Daoy (cell line): ENCODE measurements around the gene NFATC1. TPM values are rescaled to one million over a fixed set of nuclear protein-coding genes. Genes with fewer than 3 reads are reported as not detected.

ENCODE experiments used
- DNase-seq: peaks from one replicate; pipeline ENCODE4 v3.0.0-alpha.2; 2015; ENCODE audit warnings: low read depth
- total RNA-seq: library from RNA; depleted of rRNA; stranded (reverse); fragments of >200 nt; shearing (Covaris generic); gene quantifications from 2 replicates; pipeline ENCODE4 v1.2.3, GENCODE V29; 2014

Gene NFATC1
- total RNA-seq, 1 experiment from 2014 or later = 1.5 TPM

DNA sequence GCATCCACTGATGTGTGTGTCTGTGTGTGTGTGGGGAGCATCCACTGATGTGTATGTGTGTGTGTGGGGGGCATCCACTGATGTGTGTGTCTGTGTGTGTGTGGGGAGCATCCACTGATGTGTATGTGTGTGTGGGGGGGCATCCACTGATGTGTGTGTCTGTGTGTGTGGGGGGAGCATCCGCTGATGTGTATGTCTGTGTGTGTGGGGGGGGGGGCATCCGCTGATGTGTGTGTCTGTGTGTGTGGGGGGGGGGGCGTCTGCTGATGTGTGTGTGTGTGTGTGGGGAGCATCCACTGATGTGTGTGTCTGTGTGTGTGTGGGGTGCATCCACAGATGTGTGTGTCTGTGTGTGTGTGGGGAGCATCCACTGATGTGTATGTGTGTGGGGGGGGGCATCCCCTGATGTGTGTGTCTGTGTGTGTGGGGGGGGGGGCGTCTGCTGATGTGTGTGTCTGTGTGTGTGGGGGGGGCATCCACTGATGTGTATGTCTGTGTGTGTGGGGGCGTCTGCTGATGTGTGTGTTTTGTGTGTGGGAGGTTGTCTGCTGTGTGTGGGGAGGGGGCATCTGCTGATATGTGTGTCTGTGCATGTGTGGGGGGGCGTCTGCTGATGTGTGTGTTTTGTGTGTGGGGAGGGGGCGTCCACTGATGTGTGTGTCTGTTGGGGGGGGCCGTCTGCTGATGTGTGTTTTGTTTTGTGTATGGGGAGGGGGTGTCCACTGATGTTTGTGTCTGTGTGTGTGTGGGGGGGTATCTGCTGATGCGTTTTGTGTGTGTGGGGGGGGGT is 125.9 kb downstream of the NFATC1 start:
- DNase-seq = no peak

DNA sequence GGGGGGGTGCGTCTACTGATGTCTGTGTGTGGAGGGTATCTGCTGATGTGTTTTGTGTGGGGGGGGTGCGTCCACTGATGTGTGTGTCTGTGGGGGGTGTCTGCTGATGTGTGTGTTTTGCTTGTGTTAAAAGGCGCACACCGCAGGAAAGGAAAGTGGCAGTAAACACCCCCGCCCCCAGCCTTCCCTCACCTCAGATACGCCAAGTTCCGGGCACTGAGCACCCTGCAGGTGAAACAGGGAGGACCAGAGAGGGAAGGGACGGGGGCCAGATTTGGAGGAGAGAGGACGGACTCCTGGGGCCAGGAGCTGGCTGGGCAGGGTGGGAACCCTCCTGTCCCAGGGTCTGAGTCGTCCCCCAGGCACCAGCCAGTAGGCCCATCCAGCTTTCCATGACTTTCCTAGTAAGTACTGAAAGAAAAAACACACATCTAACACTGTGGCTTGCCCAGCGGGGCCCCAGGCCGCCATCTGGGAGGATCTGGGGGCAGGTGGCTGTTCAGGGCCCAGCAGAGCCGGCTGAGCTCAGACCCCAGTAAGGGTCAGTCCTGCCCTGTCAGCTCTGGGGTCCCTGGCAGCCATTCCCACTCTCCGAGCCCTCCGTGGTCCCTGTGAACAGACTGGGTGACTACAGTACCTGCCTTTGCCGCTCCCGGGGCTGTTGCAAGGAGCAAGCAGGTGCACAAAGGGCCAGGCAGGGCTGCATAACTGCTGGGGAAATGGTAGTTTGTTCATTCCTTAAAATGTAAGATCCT is 126.9 kb downstream of the NFATC1 start:
- DNase-seq = no peak

DNA sequence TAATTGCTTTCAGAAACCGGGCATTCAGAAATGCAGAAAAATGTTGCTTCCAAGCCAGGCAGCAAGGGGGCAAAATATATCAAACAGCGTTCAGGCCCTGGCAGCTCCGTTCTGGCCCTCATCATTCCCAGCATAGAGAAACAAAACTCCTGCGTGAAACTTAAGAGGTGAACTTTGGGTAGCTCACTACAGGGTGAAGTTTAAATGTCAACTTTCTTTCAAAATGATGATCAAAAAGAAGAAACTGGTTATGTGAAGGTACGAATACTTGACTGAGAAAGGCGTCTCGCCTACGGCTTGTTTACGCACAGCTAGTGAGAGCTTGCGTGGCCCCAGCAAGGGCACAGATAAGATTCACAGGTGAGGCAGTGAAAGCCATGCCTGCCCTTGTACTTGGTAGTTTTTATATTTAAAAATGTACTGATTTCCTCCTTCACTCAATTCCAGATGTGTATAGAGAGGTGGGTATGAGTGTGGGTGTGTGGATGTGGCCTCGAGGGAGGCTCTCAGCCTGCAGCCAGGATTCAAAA is 127.5 kb downstream of the NFATC1 start:
- DNase-seq = no peak

DNA sequence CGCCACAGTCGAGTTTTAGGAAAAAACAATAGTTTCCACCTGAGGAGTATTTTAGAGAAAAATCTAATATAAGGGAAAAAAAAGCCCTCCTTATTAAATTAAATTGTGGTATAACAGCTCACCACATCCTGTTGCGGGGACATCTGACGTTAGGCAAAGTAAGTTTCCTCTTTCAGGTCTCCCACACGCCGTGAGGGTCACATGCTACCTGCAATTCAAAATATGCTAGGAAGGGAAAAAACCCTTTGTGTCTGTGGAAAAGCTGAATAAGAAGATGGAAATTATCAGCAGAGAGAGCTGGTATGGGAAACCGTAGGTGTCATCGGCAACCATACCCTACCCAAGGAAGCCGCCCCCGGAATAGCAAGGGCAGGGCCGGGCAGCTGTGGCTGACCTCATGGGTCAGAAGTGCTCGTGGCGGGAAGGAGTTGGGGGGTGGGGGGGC is 128.0 kb downstream of the NFATC1 start:
- no peak for DNase-seq

DNA sequence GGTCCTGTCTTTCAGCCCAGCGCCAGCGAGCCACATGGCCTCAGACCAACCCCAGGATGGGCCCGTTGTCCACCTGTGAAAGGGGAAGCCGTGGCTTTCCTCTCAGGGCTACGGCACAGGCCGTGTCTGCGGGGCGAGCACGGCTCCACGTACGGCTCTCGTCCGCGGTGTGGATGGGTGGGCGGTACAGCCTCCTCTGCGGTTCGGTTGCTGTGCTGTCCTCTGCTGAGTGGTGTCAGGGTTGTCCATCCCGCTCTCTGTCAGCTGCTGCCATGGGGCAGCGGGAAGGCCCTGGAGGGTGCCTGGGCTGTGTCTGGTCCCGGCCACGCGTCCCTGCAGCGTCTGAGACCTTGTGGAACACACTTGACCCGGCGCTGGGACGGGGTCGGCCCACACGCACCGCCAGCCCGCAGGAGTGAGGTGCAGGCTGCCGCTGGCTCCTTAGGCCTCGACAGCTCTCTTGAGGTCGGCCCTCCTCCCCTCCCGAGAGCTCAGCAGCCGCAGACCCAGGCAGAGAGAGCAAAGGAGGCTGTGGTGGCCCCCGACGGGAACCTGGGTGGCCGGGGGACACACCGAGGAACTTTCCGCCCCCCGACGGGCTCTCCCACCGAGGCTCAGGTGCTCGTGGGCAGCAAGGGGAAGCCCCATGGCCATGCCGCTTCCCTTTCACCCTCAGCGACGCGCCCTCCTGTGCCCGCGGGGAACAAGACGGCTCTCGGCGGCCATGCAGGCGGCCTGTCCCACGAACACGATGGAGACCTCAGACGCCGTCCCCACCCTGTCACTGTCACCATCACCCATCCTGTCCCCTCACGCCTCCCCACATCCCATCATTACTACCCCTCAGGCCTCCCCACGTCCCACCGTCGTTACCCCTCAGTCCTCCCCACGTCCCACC is 128.7 kb downstream of the NFATC1 start:
- DNase-seq = no peak

DNA sequence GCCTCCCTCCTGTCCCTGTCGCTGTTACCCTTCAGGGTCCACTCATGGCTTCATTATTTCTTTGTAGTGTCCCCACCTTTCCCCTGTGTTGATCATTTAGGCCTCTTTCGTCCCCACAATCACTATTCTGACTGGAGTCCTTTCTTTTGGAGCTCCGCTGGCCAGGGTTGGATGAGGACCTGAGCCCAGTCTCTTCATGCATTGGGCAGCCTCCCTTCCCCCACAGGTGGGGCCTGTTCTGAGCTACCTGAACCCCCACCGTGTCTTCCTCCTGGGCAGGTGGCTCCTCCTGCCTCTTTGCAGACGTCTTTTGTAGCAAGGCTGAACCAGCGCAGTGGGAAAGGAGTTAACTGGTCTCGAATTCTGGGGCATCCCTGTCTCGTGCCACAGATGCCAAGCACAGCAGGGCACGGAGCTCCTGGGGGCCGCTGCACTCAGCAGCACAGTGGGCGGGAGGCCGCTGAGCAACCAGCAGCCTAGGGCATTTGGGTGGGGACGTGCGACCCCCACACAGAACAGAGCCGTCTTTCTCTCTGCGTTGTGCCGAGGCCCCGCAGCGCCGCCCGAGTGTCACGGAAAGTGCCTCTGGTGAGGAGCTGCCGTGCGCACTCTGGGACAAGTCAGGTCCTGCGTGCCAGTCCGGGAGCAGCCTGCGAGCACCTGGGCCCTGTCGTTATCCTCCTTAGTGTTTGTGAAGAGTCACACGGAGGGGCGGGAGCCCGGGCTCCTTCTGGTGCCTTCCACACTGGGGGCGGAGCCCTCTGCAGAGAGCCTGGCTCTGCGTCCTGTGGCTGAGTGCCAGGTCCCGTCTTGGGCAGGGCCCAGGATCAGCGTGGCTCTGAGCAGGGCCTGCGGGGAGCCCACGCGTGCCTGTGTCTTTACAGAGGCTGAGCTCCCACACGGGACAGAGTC is 130.1 kb downstream of the NFATC1 start:
- no peak for DNase-seq

DNA sequence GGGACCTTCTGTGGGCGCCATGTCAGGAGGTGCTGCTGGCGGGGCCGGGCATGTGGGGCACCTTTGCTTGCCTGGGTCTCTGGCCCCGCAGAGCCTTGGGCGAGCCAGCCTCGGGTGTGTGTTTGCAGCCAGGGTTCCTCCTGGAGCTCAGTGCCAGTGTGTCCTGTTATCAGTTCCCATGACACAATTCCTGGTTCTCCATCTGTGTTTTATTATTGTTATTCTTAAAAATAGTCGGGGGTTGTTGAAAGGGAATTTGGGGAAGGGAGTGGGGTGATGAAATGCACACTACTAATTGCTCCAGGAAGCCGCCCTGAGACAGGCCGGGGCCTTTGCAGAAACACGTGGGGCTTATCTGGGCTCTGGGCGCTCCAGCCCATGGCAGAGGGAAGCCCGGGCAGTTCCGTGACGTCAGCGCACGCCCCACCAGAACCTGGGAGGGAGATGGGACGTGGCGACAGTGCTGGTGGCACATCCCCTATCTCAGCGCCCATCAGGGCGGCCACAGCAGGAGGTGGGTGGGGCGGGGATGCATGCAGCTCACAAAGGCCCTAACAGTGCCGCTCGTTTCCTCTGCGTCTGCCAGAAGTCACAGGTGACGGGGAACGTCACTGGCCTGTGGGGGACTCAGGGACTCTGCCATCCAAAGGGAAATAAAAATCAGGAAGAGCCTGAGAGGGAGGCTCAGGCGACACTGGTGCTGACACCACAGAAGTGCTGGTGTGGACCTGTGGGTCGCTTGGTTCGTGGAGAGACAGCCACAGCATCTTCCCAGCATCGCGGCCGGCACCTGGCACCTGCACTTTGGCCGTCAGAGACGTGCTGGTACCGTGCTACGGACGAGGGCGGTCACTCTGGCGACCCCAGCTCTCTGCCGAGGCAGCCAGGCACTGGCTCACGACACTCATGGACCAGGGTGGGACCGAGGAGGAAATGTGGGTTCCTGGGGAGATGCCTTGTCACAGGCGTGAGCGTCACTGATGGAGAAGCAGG is 131.0 kb downstream of the NFATC1 start:
- DNase-seq = no peak

DNA sequence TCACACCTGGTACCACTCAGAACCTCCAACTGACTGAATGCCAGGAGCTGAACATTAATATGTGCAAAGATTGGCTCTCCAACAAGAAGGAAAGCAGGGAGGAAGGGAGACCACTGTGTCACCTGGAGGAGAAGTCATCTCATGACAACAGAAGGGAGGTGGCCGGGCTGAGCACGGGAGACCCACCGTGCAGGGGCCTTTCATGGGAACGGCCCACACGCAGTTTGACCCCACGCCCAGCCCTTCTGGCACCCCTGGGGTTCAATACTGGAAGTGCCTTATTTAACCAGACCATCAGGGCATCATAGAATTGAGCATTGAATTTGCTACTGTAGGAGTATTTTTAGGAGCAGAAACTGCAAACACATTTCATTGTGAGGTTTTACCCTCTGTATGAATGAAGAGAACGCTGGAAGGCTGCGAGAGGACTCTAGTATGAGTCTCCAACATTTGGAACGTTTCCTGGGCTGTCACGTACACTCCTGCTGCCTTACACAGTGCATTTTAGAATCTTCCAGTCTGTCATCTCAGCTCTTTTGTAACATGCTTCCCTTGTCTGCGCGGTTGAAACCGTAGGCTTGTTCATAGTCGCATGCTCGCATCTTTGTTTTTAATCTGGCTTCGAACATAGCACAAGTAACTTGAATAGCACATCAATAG is 132.1 kb downstream of the NFATC1 start:
- no peak for DNase-seq

DNA sequence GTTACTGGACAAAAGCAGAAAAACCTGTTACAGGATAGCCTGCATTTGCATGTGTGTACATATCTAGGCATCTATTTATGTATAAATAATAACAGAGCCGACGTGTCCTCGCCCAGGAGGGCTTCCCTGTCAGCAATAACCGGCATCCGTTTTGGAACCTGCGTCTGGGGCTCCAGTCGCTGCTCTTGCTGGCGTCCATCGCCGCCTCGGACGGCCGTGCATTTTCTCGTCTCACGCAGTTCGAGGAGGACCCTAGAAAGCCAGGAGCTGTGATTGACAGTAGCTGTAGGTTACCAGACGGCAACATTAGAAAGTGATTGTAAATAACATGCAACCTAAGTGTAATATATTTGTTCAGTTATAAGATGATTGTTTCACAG is 132.6 kb downstream of the NFATC1 start:
- no peak for DNase-seq

DNA sequence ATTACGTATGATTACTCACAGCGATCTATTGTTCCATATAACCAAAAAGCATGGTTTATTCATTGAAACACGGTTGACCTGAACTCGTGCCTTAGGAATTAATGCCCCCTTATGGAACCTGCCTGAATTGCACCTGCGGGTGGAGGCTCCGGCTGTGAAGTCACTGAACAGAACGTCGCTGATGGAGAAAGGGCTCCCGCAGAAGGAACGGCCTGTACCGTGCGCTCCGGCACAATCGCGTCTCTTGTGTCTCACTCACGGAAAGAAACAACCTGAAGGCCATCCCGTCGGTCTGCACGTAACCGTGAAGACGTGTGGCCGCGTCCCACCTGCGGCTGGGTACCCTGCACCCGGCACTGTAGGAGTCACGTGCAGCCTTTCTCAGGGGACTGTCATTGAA is 133.1 kb downstream of the NFATC1 start:
- DNase-seq = peak; percentile 60

DNA sequence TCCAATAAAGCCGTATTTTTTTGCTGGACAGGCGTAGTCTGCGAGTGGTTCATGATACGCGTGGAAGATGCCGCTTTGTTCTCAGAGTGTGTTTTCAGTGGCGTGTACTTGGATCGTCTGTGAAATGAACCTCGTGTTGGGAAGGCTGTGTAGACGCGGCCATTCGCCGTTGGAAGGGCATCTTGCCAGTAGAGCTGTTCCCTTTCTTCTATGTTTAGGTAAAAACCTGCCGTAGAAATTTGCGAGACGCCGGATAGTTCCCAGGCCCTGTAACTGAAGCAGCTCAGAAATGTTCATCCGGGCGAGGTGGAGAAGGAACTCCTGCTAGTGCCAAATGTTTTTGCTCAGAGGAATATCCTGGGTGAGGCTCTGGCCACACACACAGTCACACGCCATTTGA is 133.6 kb downstream of the NFATC1 start:
- no peak for DNase-seq

DNA sequence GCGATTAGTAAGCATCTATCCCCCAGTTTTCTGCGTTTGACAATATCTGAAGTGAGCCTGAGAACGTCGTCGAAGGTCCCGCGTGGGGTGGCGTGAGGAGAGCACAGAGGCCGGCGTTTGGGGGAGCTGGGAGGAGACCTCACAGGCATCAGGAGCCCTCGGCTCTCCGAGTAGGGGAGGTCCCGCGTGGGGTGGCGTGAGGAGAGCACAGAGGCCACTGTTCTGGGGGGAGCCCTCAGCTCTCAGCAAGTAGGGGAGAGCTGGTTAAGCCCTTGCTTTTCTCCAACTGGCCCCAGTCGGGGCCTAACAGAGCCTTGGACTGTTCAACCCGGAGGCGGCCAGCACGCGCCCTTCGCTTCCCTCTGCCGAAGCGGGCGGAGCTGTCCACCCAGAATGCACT is 134.3 kb downstream of the NFATC1 start:
- DNase-seq = no peak

DNA sequence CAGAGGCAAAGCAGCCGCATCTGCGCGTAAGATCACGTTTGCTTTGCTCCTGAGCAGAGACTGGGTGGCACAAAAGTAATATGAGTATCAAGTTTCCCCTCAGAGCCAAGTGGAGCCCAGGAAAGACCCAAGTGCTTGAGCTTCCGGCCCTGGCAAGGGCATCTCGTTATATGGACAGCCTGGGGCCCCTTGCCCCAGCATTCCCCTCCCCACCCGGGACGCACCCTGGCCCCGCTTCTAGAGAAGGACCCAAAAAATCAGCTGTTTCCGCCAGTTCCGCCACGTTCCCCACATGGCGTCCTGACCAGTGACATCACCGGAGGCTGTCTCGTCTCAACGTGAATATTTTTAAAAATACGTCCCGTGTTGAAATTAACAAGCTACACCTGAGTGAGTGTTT is 135.1 kb downstream of the NFATC1 start:
- DNase-seq = no peak

DNA sequence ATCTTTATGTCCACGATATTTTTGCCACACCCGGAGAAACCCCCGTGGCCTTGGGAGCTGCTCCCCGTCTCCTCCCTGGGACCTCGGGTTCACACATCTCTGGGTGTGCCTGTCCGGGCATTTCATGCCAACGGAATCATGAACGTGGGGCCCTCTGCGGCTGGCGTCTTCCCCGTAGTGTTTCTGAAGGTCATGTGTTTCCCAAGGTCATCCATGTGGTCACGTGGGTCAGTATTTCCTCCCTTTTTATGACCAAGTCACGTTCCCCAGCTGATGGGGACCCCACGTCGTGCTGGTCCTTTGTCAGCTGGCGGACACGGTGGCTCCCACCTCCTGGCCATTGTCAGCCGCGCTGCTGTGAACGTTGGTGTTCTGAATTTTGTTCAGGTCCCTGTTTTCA is 135.7 kb downstream of the NFATC1 start:
- no peak for DNase-seq

DNA sequence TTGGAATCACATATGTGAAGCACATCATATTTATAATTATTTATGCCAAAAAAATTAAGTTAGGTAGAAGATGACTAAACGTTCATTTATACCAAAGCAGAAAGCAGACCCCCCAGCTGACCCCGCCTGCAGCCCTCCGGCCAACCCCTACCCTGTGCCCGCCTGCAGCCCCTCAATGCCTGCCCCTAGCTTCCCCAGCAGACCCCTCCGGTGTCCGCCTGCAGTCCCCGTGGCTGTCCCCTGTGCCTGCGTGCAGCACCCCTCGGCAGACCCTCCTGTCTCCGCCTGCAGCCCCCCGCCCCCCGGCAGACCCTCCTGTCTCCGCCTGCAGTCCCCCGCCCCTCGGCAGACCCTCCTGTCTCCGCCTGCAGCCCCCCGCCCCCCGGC is 136.2 kb downstream of the NFATC1 start:
- no peak for DNase-seq

DNA sequence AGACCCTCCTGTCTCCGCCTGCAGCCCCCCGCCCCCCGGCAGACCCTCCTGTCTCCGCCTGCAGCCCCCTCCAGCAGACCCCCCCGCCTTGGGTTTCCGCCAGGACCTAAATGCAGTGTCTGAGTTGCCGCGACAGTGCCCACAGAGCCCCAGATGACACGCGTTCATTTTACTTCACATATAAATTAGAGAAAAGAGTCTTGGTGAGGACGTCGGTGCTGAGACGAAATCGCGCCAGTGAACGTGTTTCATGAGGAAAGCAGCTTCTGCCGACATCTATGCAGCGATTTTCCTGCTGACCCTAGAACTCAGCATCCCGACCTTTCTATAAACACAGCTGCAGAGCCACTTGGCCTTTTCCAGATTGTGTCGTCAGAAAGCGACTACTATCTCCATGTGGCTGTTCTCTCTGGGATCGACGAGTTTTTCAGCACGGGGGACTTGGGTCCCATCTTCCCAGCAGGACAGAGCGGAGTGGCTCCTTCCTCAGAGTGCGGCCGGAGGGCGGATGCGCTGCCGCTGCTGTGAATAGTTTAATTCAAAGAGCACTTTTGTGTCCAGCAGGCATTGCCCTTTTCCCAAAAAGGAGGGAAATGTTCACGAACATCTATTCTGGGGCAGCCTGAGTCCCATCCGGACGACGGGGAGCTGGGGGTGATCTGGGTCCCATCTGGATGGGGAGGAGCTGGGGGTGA is 136.7 kb downstream of the NFATC1 start:
- DNase-seq = no peak

DNA sequence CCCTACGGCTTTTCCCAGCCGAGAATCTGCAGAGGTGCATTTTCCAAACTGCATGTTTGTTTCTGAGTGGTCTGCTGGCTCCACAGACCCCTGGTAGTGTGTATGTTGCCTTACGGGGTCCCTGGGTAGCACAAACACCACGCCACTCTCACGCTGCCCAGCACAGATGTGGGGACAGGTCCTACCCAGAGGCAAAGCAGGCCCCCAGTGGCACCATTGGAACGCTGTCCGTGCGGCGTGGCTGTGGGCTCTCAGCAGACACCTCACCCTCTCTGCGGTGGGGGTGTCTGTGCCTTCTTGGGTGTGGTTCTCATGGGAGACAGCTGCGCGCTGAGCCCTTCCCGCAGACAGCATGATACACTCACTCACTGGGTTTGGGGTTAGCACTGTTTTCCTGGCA is 137.4 kb downstream of the NFATC1 start:
- no peak for DNase-seq

DNA sequence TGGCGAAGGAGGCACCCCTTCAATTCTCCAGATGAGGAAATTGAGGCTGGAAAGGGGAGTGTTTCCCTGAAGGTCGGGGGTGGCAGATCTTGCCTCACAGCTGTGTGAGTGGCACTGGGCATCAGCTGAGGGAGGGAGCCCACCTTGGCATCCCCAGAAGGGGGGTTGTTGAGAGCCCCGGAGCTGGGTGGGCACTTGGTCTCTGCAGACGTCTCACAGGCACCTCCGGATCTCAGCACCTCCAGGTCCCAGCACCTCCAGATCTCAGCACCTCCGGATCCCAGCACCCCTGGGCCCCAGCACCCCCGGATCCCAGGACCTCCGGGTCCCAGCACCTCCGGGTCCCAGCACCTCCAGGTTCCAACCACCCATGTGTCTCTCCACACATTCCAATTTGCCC is 137.9 kb downstream of the NFATC1 start:
- no peak for DNase-seq

DNA sequence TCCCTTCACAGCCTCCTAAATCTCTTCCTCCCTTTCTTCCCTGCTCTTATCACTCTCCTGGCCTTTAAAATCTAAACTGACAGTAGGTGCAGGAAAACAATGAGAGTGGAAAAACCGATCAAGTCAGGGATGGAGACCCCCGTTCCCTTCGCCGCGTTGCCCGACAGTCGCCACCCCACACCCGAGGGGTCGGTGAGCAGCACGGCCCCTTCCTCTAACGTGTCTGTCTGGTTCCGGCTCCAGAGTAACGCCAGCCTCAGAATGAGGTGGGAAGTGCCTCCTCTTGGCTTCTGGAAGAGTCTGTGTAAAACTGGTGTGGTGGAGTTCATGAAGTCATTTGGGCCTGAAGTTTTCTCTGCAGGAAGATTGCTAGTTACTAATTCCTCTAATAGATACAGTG is 138.6 kb downstream of the NFATC1 start:
- no peak for DNase-seq
